Psoas muscle (tissue), 8 donors: ENCODE data around the gene CYTH4. TPM values are rescaled to one million over a fixed set of nuclear protein-coding genes. Genes with fewer than 3 reads are reported as not detected.

Source experiments
- ATAC-seq, 4 donors: fragments of 200-7000 bp; cut with Tn5 transposase; one replicate each; pipeline ENCODE4 v1.9.1; 2020; ENCODE audit warnings: moderate library complexity in 3 of 4, mild to moderate bottlenecking in 2 of 4
- DNase-seq, 2 donors: peaks; one replicate each; pipeline ENCODE4 v3.0.0-alpha.2; 2020
- H3K27ac ChIP-seq: fragments of 200-600 bp; one replicate; pipeline ENCODE4 v1.8.0; 2022
- H3K27me3 ChIP-seq, 3 donors: fragments of 200-600 bp in 1 of 3; one replicate each; pipeline versions ENCODE4 v1.6.1 to v1.8.0; 2013 to 2022; ENCODE audit warnings: low read length in 2 of 3, mild to moderate bottlenecking in 2 of 3, moderate library complexity in 1 of 3; ENCODE audit not compliant: insufficient read depth in 3 of 3
- H3K36me3 ChIP-seq, 2 donors: fragments of 200-600 bp in 1 of 2; one replicate each; pipeline versions ENCODE4 v1.6.1 to v1.8.0; 2013 to 2022; ENCODE audit warnings: low read depth in 1 of 2, mild to moderate bottlenecking in 1 of 2, moderate library complexity in 1 of 2; ENCODE audit not compliant: insufficient read depth in 1 of 2
- H3K4me1 ChIP-seq: fragments of 200-600 bp; one replicate; pipeline ENCODE4 v1.8.0; 2022
- H3K4me3 ChIP-seq: fragments of 200-600 bp; one replicate; pipeline ENCODE4 v1.8.0; 2022; ENCODE audit warnings: mild to moderate bottlenecking
- H3K9me3 ChIP-seq: fragments of 200-600 bp; one replicate; pipeline ENCODE4 v1.8.0; 2022
- CTCF ChIP-seq: fragments of 200-600 bp; IDR thresholded peaks from one replicate; pipeline ENCODE4 v1.8.0; 2022; ENCODE audit warnings: antibody characterized with exemption
- WGBS, 3 donors: extraction: QIAGEN DNeasy Blood & Tissue Kit; methylation state at CpG; one replicate each; pipeline versions ENCODE4 v1.1.6 to v1.1.7; 2013; 5-methylcytosine and 5-hydroxymethylcytosine counted together
- intact Hi-C, 2 donors: fragments of 100-400 bp; cut with DNase I; formaldehyde crosslinking; loops; one replicate each; pipeline versions ENCODE4 v1.11.0 to v1.14.2; 2022
- polyA plus RNA-seq, 3 donors: library from polyadenylated mRNA; stranded (reverse); fragments of 200-250 nt; gene quantifications; one replicate each; pipeline ENCODE4 v1.2.3, GENCODE V29; 2013
- total RNA-seq, 4 donors: library from RNA; stranded (reverse); fragmentation: NEBNext Ultra II Directional in 2 of 4; extraction: Animal tissue kit (Norgen Biotek cat#: 25700) in 2 of 4; gene quantifications; one replicate each; pipeline versions ENCODE4 v1.2.1 to v1.2.4, GENCODE V29; 2021 to 2023
- donor health status: healthy with polysubstance abuse.
- donor health status: DM: no; HTN: no; CAD: no; lungs with moderate emphysema.
- donor health status: Bipolar disorder and iron deficiency.
- donor health status: healthy.
- donor health status: DM: yes; HTN: yes; CAD: no.
- donor health status: DM: no; HTN: no; CAD: no.
- donor health status: DM: no; HTN: no; CAD: no.
- donor health status: DM: yes; HTN: yes; CAD: no.

Gene CYTH4
- total and polyA plus RNA-seq, 7 donors, result 0.63 to 8.5 (median 3.0) TPM

- WGBS, 3 donors, result 70 to 83% (median 72%) methylated on average over 4 of the region's 4 CpGs
- no peak for ATAC-seq
- Histone ChIP-seq H3K27me3 (peaks cover 0 to 42% (median 6%) of the 10 kb centered on the region in 3 donors), H3K4me3 (no peak overlapping the region), H3K4me1 (no peaks in the 10 kb centered on the region), H3K9me3 (no peaks in the 10 kb centered on the region), H3K27ac (no peak overlapping the region), H3K36me3 (no peaks in the 10 kb centered on the region)
- DNase-seq, result no peak
- TF ChIP-seq CTCF, result no peak
- intact Hi-C loops, result no loop called here
Measured at GRCh38 chr22:37354261-37354660, 72.0 kb downstream of the CYTH4 start.

GRCh38 chr22:37354670-37355069, 72.4 kb downstream of the CYTH4 start:
- H3K27ac ChIP-seq, result no peak overlapping the region
- no peak for DNase-seq
- intact Hi-C loops, result no loop called here
- H3K27me3 ChIP-seq, result peaks cover 0 to 46% (median 6%) of the 10 kb centered on the region in 3 donors
- no peak overlapping the region for H3K4me3 ChIP-seq
- 72 to 79% (median 78%) methylated on average over 5 of the region's 5 CpGs for WGBS, 3 donors
- H3K9me3 ChIP-seq, result no peaks in the 10 kb centered on the region
- no peak for TF ChIP-seq CTCF
- H3K4me1 ChIP-seq, result no peaks in the 10 kb centered on the region
- ATAC-seq, result no peak
- H3K36me3 ChIP-seq, result no peaks in the 10 kb centered on the region

- DNase-seq (no peak), ATAC-seq (no peak)
- Histone ChIP-seq H3K9me3 (no peaks in the 10 kb centered on the region), H3K36me3 (no peaks in the 10 kb centered on the region), H3K4me3 (no peak overlapping the region), H3K27ac (no peak overlapping the region), H3K27me3 (peaks cover 0 to 47% (median 6%) of the 10 kb centered on the region in 3 donors), H3K4me1 (no peaks in the 10 kb centered on the region)
- WGBS, 3 donors, result 71 to 77% (median 72%) methylated on average over 14 of the region's 14 CpGs
- TF ChIP-seq CTCF, result no peak
- intact Hi-C loops, result no loop called here
Measured at GRCh38 chr22:37355174-37355573, 72.9 kb downstream of the CYTH4 start.

GRCh38 chr22:37356922-37357321, 74.6 kb downstream of the CYTH4 start:
- no peak for DNase-seq
- TF ChIP-seq CTCF, result no peak
- no peaks in the 10 kb centered on the region for H3K9me3 ChIP-seq
- no peak for ATAC-seq
- WGBS, 3 donors, result 71 to 78% (median 76%) methylated on average over 8 of the region's 8 CpGs
- no peak overlapping the region for H3K4me3 ChIP-seq
- no peaks in the 10 kb centered on the region for H3K36me3 ChIP-seq
- H3K27ac ChIP-seq, result no peak overlapping the region
- no peaks in the 10 kb centered on the region for H3K4me1 ChIP-seq
- intact Hi-C loops, result no loop called here
- H3K27me3 ChIP-seq, result peaks cover 0 to 47% (median 6%) of the 10 kb centered on the region in 3 donors

GRCh38 chr22:37357446-37358075, 75.3 kb downstream of the CYTH4 start:
- peaks cover 0 to 48% (median 6%) of the 10 kb centered on the region in 3 donors for H3K27me3 ChIP-seq
- no peak overlapping the region for H3K4me3 ChIP-seq
- no peak overlapping the region for H3K27ac ChIP-seq
- no peak for TF ChIP-seq CTCF
- intact Hi-C loops, result no loop called here
- H3K9me3 ChIP-seq, result no peaks in the 10 kb centered on the region
- ATAC-seq, result no peak
- 65 to 76% (median 70%) methylated on average over 10 of the region's 10 CpGs for WGBS, 3 donors
- DNase-seq, result no peak
- H3K4me1 ChIP-seq, result no peaks in the 10 kb centered on the region
- H3K36me3 ChIP-seq, result no peaks in the 10 kb centered on the region
